Breast epithelium (tissue), 4 donors: ENCODE results near the gene UBR2. TPM values are rescaled to one million over a fixed set of nuclear protein-coding genes. Genes with fewer than 3 reads are reported as not detected.
"Not testable (repeated sequence)": the region's sequence is repeated elsewhere in the genome, so short reads cannot be mapped to it uniquely, and the experiment has no call there.

ENCODE experiments used
- DNase-seq, 2 donors: peaks; one replicate each; pipeline ENCODE4 v3.0.0-alpha.2; 2019; ENCODE audit warnings: low spot score in 2 of 2
- H3K27ac ChIP-seq, 2 donors: fragments of 200-600 bp; sonication (generic) in 1 of 2; one replicate each; pipeline ENCODE4 v1.5.1; 2016 to 2019; ENCODE audit warnings: mild to moderate bottlenecking in 1 of 2
- H3K27me3 ChIP-seq, 2 donors: fragments of 200-600 bp; sonication (generic) in 1 of 2; one replicate each; pipeline versions ENCODE4 v1.5.1 to v1.6.0; 2017 to 2019; ENCODE audit warnings: control low read depth in 1 of 2, mild to moderate bottlenecking in 1 of 2
- H3K36me3 ChIP-seq: fragments of 200-600 bp; one replicate; pipeline ENCODE4 v1.5.1; 2019
- H3K4me1 ChIP-seq, 2 donors: fragments of 200-600 bp; sonication (generic); one replicate each; pipeline ENCODE4 v1.5.1; 2016 to 2019; ENCODE audit warnings: control low read depth in 1 of 2
- H3K4me3 ChIP-seq, 3 donors: fragments of 200-600 bp; sonication (generic); 1 replicate in 2 of 3; 2 replicates in 1 of 3; pipeline ENCODE4 v1.5.1; 2016 to 2019; ENCODE audit warnings: mild to moderate bottlenecking in 3 of 3, moderate library complexity in 2 of 3
- H3K9me3 ChIP-seq, 2 donors: fragments of 200-600 bp; sonication (generic) in 1 of 2; one replicate each; pipeline ENCODE4 v1.5.1; 2016 to 2019; ENCODE audit warnings: control low read depth in 1 of 2
- CTCF ChIP-seq, 3 donors: fragments of 450-650 bp; IDR thresholded peaks; one replicate each; pipeline ENCODE4 v1.5.1; 2016 to 2017; ENCODE audit warnings: antibody characterized with exemption in 3 of 3, mild to moderate bottlenecking in 3 of 3, moderate library complexity in 3 of 3
- POLR2A ChIP-seq: fragments of 450-650 bp; IDR thresholded peaks from one replicate; pipeline ENCODE4 v1.6.1; 2016; ENCODE audit warnings: antibody characterized with exemption, mild to moderate bottlenecking, moderate library complexity
- POLR2AphosphoS5 ChIP-seq, 3 donors: sonication (generic); formaldehyde crosslinking; IDR thresholded peaks; one replicate each; pipeline ENCODE4 v1.6.1; 2017; ENCODE audit warnings: antibody characterized with exemption in 3 of 3
- intact Hi-C: fragments of 100-400 bp; cut with DNase I; formaldehyde crosslinking; loops from one replicate; pipeline ENCODE4 v1.15.1; 2023; ENCODE audit warnings: low total_unique reads
- total RNA-seq, 3 donors: library from RNA; depleted of rRNA; stranded (reverse); fragments of >200 nt; gene quantifications; one replicate each; pipeline ENCODE4 v1.1.0, GENCODE V29; 2016

The UBR2 gene
- total RNA-seq, 3 donors from 2014 or later = 33.8 to 46.2 (median 33.8) TPM

- Histone ChIP-seq H3K36me3 (no peaks in the 10 kb centered on the region), H3K27ac (no peak overlapping the region), H3K9me3 (no peaks in the 10 kb centered on the region), H3K27me3 (no peaks in the 10 kb centered on the region), H3K4me1 (peaks cover 0 to 8% of the 10 kb centered on the region in 2 donors), H3K4me3 (no peak overlapping the region)
- TF ChIP-seq POLR2A (no peak), POLR2AphosphoS5 (IDR thresholded peaks at IDR 0.05) (no peak), CTCF (IDR thresholded peaks at IDR 0.05) (no peak)
- intact Hi-C loops = no loop called here
- DNase-seq = no peak
Observed at GRCh38 chr6:42572523-42572922, 8.7 kb downstream of the UBR2 start.

- H3K36me3 ChIP-seq, H3K27me3 ChIP-seq, H3K27ac ChIP-seq, H3K9me3 ChIP-seq, DNase-seq, intact Hi-C loops, H3K4me1 ChIP-seq, H3K4me3 ChIP-seq: not testable (repeated sequence)
Observed at GRCh38 chr6:42576538-42576937, 12.7 kb downstream of the UBR2 start.

- H3K27ac ChIP-seq = no peak overlapping the region
- intact Hi-C loops = no loop called here
- H3K9me3 ChIP-seq = no peaks in the 10 kb centered on the region
- H3K4me3 ChIP-seq = no peak overlapping the region
- no peaks in the 10 kb centered on the region for H3K4me1 ChIP-seq
- H3K27me3 ChIP-seq = no peaks in the 10 kb centered on the region
- no peak for TF ChIP-seq POLR2AphosphoS5 (IDR thresholded peaks at IDR 0.05)
- no peak for TF ChIP-seq CTCF (IDR thresholded peaks at IDR 0.05)
- TF ChIP-seq POLR2A = no peak
- DNase-seq = no peak
- H3K36me3 ChIP-seq = no peaks in the 10 kb centered on the region
Observed at GRCh38 chr6:42598300-42598699, 34.5 kb downstream of the UBR2 start.

GRCh38 chr6:42599558-42599957 lies 35.7 kb downstream of the UBR2 start:
- TF ChIP-seq POLR2AphosphoS5 (IDR thresholded peaks at IDR 0.05) = no peak
- no peak for TF ChIP-seq CTCF (IDR thresholded peaks at IDR 0.05)
- no peak for TF ChIP-seq POLR2A
- no peaks in the 10 kb centered on the region for H3K36me3 ChIP-seq
- H3K27ac ChIP-seq = no peak overlapping the region
- DNase-seq = no peak
- no peak overlapping the region for H3K4me3 ChIP-seq
- H3K27me3 ChIP-seq = no peaks in the 10 kb centered on the region
- intact Hi-C loops = no loop called here
- no peaks in the 10 kb centered on the region for H3K9me3 ChIP-seq
- H3K4me1 ChIP-seq = no peaks in the 10 kb centered on the region

GRCh38 chr6:42604150-42604549 lies 40.3 kb downstream of the UBR2 start:
- H3K36me3 ChIP-seq = no peaks in the 10 kb centered on the region
- intact Hi-C loops = no loop called here

GRCh38 chr6:42604699-42605098 lies 40.9 kb downstream of the UBR2 start:
- H3K27me3 ChIP-seq, H3K9me3 ChIP-seq, H3K36me3 ChIP-seq, H3K27ac ChIP-seq, intact Hi-C loops, DNase-seq, H3K4me1 ChIP-seq, H3K4me3 ChIP-seq: not testable (repeated sequence)

More at GRCh38 chr6:42604150-42604549, 40.3 kb downstream of the UBR2 start:
- H3K27me3 ChIP-seq = no peaks in the 10 kb centered on the region
- H3K4me1 ChIP-seq = no peaks in the 10 kb centered on the region
- no peak overlapping the region for H3K4me3 ChIP-seq
- no peak for DNase-seq
- no peaks in the 10 kb centered on the region for H3K9me3 ChIP-seq
- H3K27ac ChIP-seq = no peak overlapping the region
- no peak for TF ChIP-seq POLR2AphosphoS5 (IDR thresholded peaks at IDR 0.05)
- TF ChIP-seq POLR2A = no peak
- no peak for TF ChIP-seq CTCF (IDR thresholded peaks at IDR 0.05)
